Measurements from ENCODE around the gene RBM7. TPM values are rescaled to one million over a fixed set of nuclear protein-coding genes. Genes with fewer than 3 reads are reported as not detected.

The RBM7 gene
- total RNA-seq, 1 donor from 2014 or later = 3.2 TPM

GRCh38 chr11:114397349-114397982, 3.0 kb upstream of the RBM7 start:
- intact Hi-C loops (cut with DNase I) = loop anchor here (5.0 kb wide), 1 partner anchor 55 kb away; no protein-coding TSS in a partner anchor
- no peaks in the 10 kb centered on the region for H3K36me3 ChIP-seq
- no peaks in the 10 kb centered on the region for H3K9me3 ChIP-seq
- no peaks in the 10 kb centered on the region for H3K27me3 ChIP-seq
- TF ChIP-seq CTCF (IDR thresholded peaks at IDR 0.05) = no peak
- H3K4me3 ChIP-seq = no peak overlapping the region
- H3K4me1 ChIP-seq = peaks cover 0 to 13% of the 10 kb centered on the region in 2 donors
- H3K27ac ChIP-seq = no peak overlapping the region
- no peak for DNase-seq (ENCODE audit: low spot score in 2 of 2)

GRCh38 chr11:114398303-114398920, 2.1 kb upstream of the RBM7 start:
- intact Hi-C loops (cut with DNase I) = loop anchor here (5.0 kb wide), 1 partner anchor 56 kb away; no protein-coding TSS in a partner anchor
- peak overlapping the region in 1 of 2 donors; percentile 96 for H3K27ac ChIP-seq

GRCh38 chr11:114399490-114400215, 813 bp upstream of the RBM7 start:
- no peak for TF ChIP-seq CTCF (IDR thresholded peaks at IDR 0.05)
- Histone ChIP-seq H3K4me1 (peaks cover 0 to 29% of the 10 kb centered on the region in 2 donors), H3K4me3 (peak overlapping the region; percentile 59 to 81), H3K36me3 (no peaks in the 10 kb centered on the region), H3K27ac (peak overlapping the region; percentile 96 to 98), H3K9me3 (no peaks in the 10 kb centered on the region), H3K27me3 (no peaks in the 10 kb centered on the region)
- no peak for DNase-seq (ENCODE audit: low spot score in 2 of 2)
- intact Hi-C loops (cut with DNase I) = loop anchor here (1.0 to 5.0 kb wide), 5 partner anchors 33 to 102 kb away; partner anchors contain the start of genes NNMT and REXO2

More at GRCh38 chr11:114398303-114398920, 2.1 kb upstream of the RBM7 start:
- Histone ChIP-seq H3K36me3 (no peaks in the 10 kb centered on the region), H3K4me1 (peaks cover 0 to 19% of the 10 kb centered on the region in 2 donors), H3K9me3 (no peaks in the 10 kb centered on the region), H3K4me3 (no peak overlapping the region), H3K27me3 (no peaks in the 10 kb centered on the region)
- no peak for TF ChIP-seq CTCF (IDR thresholded peaks at IDR 0.05)
- DNase-seq (ENCODE audit: low spot score in 2 of 2) = no peak

- H3K27me3 ChIP-seq = no peaks in the 10 kb centered on the region
- H3K4me1 ChIP-seq = peaks cover 0 to 29% of the 10 kb centered on the region in 2 donors
- no peaks in the 10 kb centered on the region for H3K9me3 ChIP-seq
- no peak for TF ChIP-seq CTCF (IDR thresholded peaks at IDR 0.05)
- H3K4me3 ChIP-seq = peak overlapping the region; percentile 59 to 81
- peaks cover under 1 to 8% of the 10 kb centered on the region in 2 donors for H3K36me3 ChIP-seq
- DNase-seq (ENCODE audit: low spot score in 2 of 2) = no peak
- intact Hi-C loops (cut with DNase I) = loop anchor here (1.0 to 5.0 kb wide), 4 partner anchors 34 to 104 kb away; partner anchors contain the start of genes NNMT and REXO2
- peak overlapping the region; percentile 96 to 98 for H3K27ac ChIP-seq
Measured at GRCh38 chr11:114400915-114401223, 403 bp downstream of the RBM7 start.

- peak overlapping the region; percentile 96 to 98 for H3K27ac ChIP-seq
- peak overlapping the region; percentile 59 to 81 for H3K4me3 ChIP-seq
- intact Hi-C loops (cut with DNase I) = loop anchor here (2.0 to 5.0 kb wide), 3 partner anchors 35 to 104 kb away; partner anchors contain the start of gene NNMT
- peaks cover 0 to 29% of the 10 kb centered on the region in 2 donors for H3K4me1 ChIP-seq
- TF ChIP-seq CTCF (IDR thresholded peaks at IDR 0.05) = no peak
- H3K27me3 ChIP-seq = no peaks in the 10 kb centered on the region
- no peaks in the 10 kb centered on the region for H3K9me3 ChIP-seq
- no peak for DNase-seq (ENCODE audit: low spot score in 2 of 2)
- peaks cover 4 to 12% of the 10 kb centered on the region in 2 donors for H3K36me3 ChIP-seq
Measured at GRCh38 chr11:114401311-114401710, 845 bp downstream of the RBM7 start.
